GM12892 (cell line): ENCODE results near the gene LRCH1.

Experiments used
- POLR2A ChIP-seq: IDR thresholded peaks from 2 replicates; pipeline ENCODE4 v1.6.1; 2011; ENCODE audit warnings: low read depth, low read length, control low read depth
- POLR2AphosphoS5 ChIP-seq: IDR thresholded peaks from 2 replicates; pipeline ENCODE4 v1.6.1; 2011; ENCODE audit warnings: low read depth, low read length, control low read depth
- TAF1 ChIP-seq: IDR thresholded peaks from 2 replicates; pipeline ENCODE4 v1.6.1; 2011; ENCODE audit warnings: low read depth, mild to moderate bottlenecking, control low read depth, low read length, borderline replicate concordance

DNA sequence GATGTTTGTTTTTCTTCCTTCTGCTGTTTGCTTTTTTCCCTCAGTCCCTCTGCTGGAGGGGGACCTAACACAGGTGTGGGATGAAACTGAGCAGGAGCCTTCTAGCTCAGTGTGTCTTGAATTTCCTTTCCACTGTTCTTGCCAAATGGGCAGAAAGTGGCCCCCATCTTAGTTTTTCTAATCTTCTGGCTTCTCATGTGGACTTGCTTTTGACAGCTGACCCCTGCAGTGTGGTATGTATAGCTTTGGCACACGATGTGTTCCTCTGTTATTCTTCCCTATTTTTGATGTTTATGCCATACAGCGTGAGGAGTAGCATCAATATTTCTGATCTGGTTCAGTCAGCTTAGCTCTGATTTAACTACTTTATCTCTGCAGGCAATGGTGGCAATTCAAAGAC, 8.3 kb downstream of the LRCH1 start:
- TF ChIP-seq POLR2A (no peak), TAF1 (no peak), POLR2AphosphoS5 (no peak)
